SK-N-SH (cell line): ENCODE data around the gene UNCX. TPM values are rescaled to one million over a fixed set of nuclear protein-coding genes. Genes with fewer than 3 reads are reported as not detected.

Experiments
- CTCF ChIA-PET: fragments of 300-600, 350-600 bp; formaldehyde crosslinking; extraction: SDS; loops from one replicate; lab custom pipeline; 2021; lab: Yijun Ruan, JAX
- POLR2A ChIA-PET: fragments of 350-600 bp; sonication (Branson Sonifier 250); formaldehyde crosslinking; extraction: SDS; loops from one replicate; lab custom pipeline; 2020; ENCODE audit warnings: antibody characterized with exemption, inconsistent platforms; lab: Yijun Ruan, JAX
- DNase-seq: peaks from one replicate; pipeline ENCODE4 v3.0.0; 2012
- H2AFZ ChIP-seq: fragments of 200-600 bp; sonication (generic); 2 replicates; pipeline ENCODE4 v1.8.1; 2016; ENCODE audit warnings: antibody characterized with exemption, mild to moderate bottlenecking, low read depth
- H3F3A ChIP-seq: fragments of 200-600 bp; sonication (generic); replicated peaks from 2 replicates; pipeline ENCODE3; 2016; ENCODE audit warnings: antibody characterized with exemption, mild to moderate bottlenecking; ENCODE audit not compliant: insufficient read depth
- H3K27ac ChIP-seq, 2 experiments: fragments of 200-500 bp in 1 of 2; fragments of 200-600 bp in 1 of 2; sonication (Bioruptor generic) in 1 of 2; sonication (generic), shearing (Covaris generic) in 1 of 2; 2 replicates each; pipeline versions ENCODE4 v1.5.1 to v1.6.1; 2014 to 2016; ENCODE audit warnings: low read depth in 2 of 2, inconsistent platforms in 1 of 2, low read length in 1 of 2, mild to moderate bottlenecking in 1 of 2, mixed read lengths in 1 of 2
- H3K27me3 ChIP-seq: fragments of 200-600 bp; sonication (generic), shearing (Covaris generic); 2 replicates; pipeline ENCODE4 v1.6.1; 2016; ENCODE audit warnings: mixed run types; ENCODE audit not compliant: insufficient read depth
- H3K36me3 ChIP-seq, 2 experiments: fragments of 200-500 bp in 1 of 2; fragments of 200-600 bp in 1 of 2; sonication (Bioruptor generic) in 1 of 2; sonication (generic) in 1 of 2; replicated peaks in 1 of 2; 2 replicates each; pipeline versions ENCODE3 to v1.5.1; 2014 to 2016; ENCODE audit warnings: low read length in 1 of 2, mild to moderate bottlenecking in 1 of 2; ENCODE audit not compliant: insufficient read depth in 2 of 2, control insufficient read depth in 1 of 2
- H3K4me1 ChIP-seq, 2 experiments: fragments of 200-500 bp in 1 of 2; fragments of 200-600 bp in 1 of 2; sonication (Bioruptor generic) in 1 of 2; sonication (generic), shearing (Covaris generic) in 1 of 2; 2 replicates each; pipeline versions ENCODE4 v1.5.1 to v1.6.1; 2014 to 2016; ENCODE audit warnings: low read depth in 1 of 2, low read length in 1 of 2, mixed run types in 1 of 2; ENCODE audit not compliant: insufficient read depth in 2 of 2, control insufficient read depth in 1 of 2
- H3K4me2 ChIP-seq: fragments of 200-600 bp; sonication (generic), shearing (Covaris generic); 2 replicates; pipeline ENCODE4 v1.6.1; 2017; ENCODE audit warnings: mixed run types
- H3K4me3 ChIP-seq, 2 experiments: fragments of 200-500 bp in 1 of 2; fragments of 200-600 bp in 1 of 2; sonication (Bioruptor generic) in 1 of 2; sonication (generic), shearing (Covaris generic) in 1 of 2; 2 replicates each; pipeline versions ENCODE4 v1.5.1 to v1.8.1; 2014 to 2016; ENCODE audit warnings: low read depth in 2 of 2, inconsistent platforms in 1 of 2, low read length in 1 of 2, mild to moderate bottlenecking in 1 of 2, mixed read lengths in 1 of 2, moderate library complexity in 1 of 2
- H3K79me2 ChIP-seq: fragments of 200-600 bp; sonication (generic); 2 replicates; pipeline ENCODE4 v1.8.1; 2017; ENCODE audit warnings: mild to moderate bottlenecking; ENCODE audit not compliant: insufficient read depth
- H3K9ac ChIP-seq: fragments of 200-600 bp; sonication (generic); 2 replicates; pipeline ENCODE4 v1.6.1; 2017; ENCODE audit warnings: mixed run types
- H3K9me2 ChIP-seq: fragments of 200-600 bp; sonication (generic); 2 replicates; pipeline ENCODE4 v1.6.1; 2017; ENCODE audit warnings: mixed run types
- H3K9me3 ChIP-seq: fragments of 200-600 bp; sonication (generic); 2 replicates; pipeline ENCODE4 v1.6.1; 2017; ENCODE audit warnings: mixed run types, mild to moderate bottlenecking, moderate library complexity
- H4K20me1 ChIP-seq: fragments of 200-600 bp; sonication (generic); 2 replicates; pipeline ENCODE4 v1.6.1; 2017; ENCODE audit warnings: mild to moderate bottlenecking, mixed run types; ENCODE audit not compliant: insufficient read depth
- ELF1 ChIP-seq: IDR thresholded peaks from 2 replicates; pipeline ENCODE4 v1.4.0; 2012
- EZH2phosphoT487 ChIP-seq: fragments of 200-600 bp; sonication (generic); IDR thresholded peaks from 2 replicates; pipeline ENCODE4 v1.6.1; 2017; ENCODE audit warnings: low read depth, mixed run types, mild to moderate bottlenecking, antibody characterized with exemption, moderate library complexity, borderline replicate concordance
- FOXM1 ChIP-seq: IDR thresholded peaks from 2 replicates; pipeline ENCODE4 v1.4.0; 2012; ENCODE audit warnings: low read depth, mild to moderate bottlenecking
- IRF3 ChIP-seq: fragments of 150-350 bp; IDR thresholded peaks from 2 replicates; pipeline ENCODE4 v1.6.1; 2016; ENCODE audit warnings: mild to moderate bottlenecking, low read depth, low read length
- NFIC ChIP-seq: IDR thresholded peaks from 2 replicates; pipeline ENCODE4 v1.4.0; 2012; ENCODE audit warnings: borderline replicate concordance
- NRF1 ChIP-seq: IDR thresholded peaks from 2 replicates; pipeline ENCODE4 v1.6.1; 2012; ENCODE audit warnings: low read depth, mild to moderate bottlenecking, low read length
- RCOR1 ChIP-seq: fragments of 150-350 bp; IDR thresholded peaks from 2 replicates; pipeline ENCODE4 v1.6.1; 2017; ENCODE audit warnings: antibody characterized with exemption, low read length
- TEAD4 ChIP-seq: IDR thresholded peaks from 2 replicates; pipeline ENCODE4 v1.4.0; 2012; ENCODE audit warnings: mild to moderate bottlenecking, borderline replicate concordance; ENCODE audit not compliant: insufficient read depth
- WGBS: methylation state at CpG from one replicate; pipeline ENCODE4 v1.1.6; 2017; ENCODE audit warnings: low lambda C conversion rate; 5-methylcytosine and 5-hydroxymethylcytosine counted together
- polyA plus RNA-seq, 3 experiments: library from polyadenylated mRNA; depleted of rRNA; stranded (reverse); fragments of >200 nt; gene quantifications; 2 replicates each; pipeline ENCODE4 v1.2.3, GENCODE V29; 2012

UNCX gene
- polyA plus RNA-seq, 1 of the 3 experiments (the other 2 are of a cell fraction): not detected

- no peaks in the 10 kb centered on the region for H3K9me2 ChIP-seq
- no peaks in the 10 kb centered on the region for H3K9me3 ChIP-seq
- H3K36me3 ChIP-seq: no peaks in the 10 kb centered on the region
- WGBS: 6% methylated on average over 30 of the region's 30 CpGs
- CTCF ChIA-PET: interaction anchor here (0.7 to 2.9 kb wide), 3 partner anchors 8 to 241 kb away, joined by 3 to 29 read pairs (median 5); no protein-coding TSS in a partner anchor
- H3K9ac ChIP-seq: no peak overlapping the region
- H2AFZ ChIP-seq: no peak overlapping the region
- H3K79me2 ChIP-seq: no peaks in the 10 kb centered on the region
- no peaks in the 10 kb centered on the region for H3K4me1 ChIP-seq
- peaks cover 61% of the 10 kb centered on the region for H4K20me1 ChIP-seq
- TF ChIP-seq NFIC (no peak), ELF1 (no peak), RCOR1 (no peak), TEAD4 (no peak), FOXM1 (no peak), IRF3 (no peak)
- POLR2A ChIA-PET: no interaction called here
- peaks cover 79% of the 10 kb centered on the region for H3K27me3 ChIP-seq
- H3F3A ChIP-seq: peaks cover 14% of the 10 kb centered on the region
- no peak overlapping the region for H3K4me3 ChIP-seq
- DNase-seq: no peak
- H3K4me2 ChIP-seq: no peak overlapping the region
- H3K27ac ChIP-seq: no peak overlapping the region
These were observed 1.6 kb downstream of the UNCX start for GRCh38 chr7:1234049-1234880.

GRCh38 chr7:1234881-1235500 is 2.3 kb downstream of the UNCX start:
- Histone ChIP-seq H3K9me3 (no peaks in the 10 kb centered on the region), H3K79me2 (no peaks in the 10 kb centered on the region), H3K4me2 (no peak overlapping the region), H3K4me3 (no peak overlapping the region), H3K27me3 (peaks cover 84% of the 10 kb centered on the region), H3K9ac (no peak overlapping the region), H3F3A (peaks cover 14% of the 10 kb centered on the region), H3K9me2 (no peaks in the 10 kb centered on the region), H2AFZ (no peak overlapping the region), H3K4me1 (no peaks in the 10 kb centered on the region), H4K20me1 (peaks cover 66% of the 10 kb centered on the region)
- WGBS: 10% methylated on average over 36 of the region's 37 CpGs
- no peak for DNase-seq
- CTCF ChIA-PET: interaction anchor here (0.9 to 2.9 kb wide), 8 partner anchors 9 to 326 kb away, joined by 3 to 29 read pairs (median 4); no protein-coding TSS in a partner anchor
- TF ChIP-seq NRF1: no peak
- TF ChIP-seq EZH2phosphoT487: peak; percentile 92; the same call in 1 of the 2 replicates
- TF ChIP-seq, all 33 proteins: peak for 1
- Histone ChIP-seq H3K27ac (no peak overlapping the region), H3K36me3 (no peaks in the 10 kb centered on the region)
- POLR2A ChIA-PET: no interaction called here
